AG08396 (cell line): Measurements from ENCODE around the gene RPRD1B.
"Not testable (repeated sequence)": the region's sequence is repeated elsewhere in the genome, so short reads cannot be mapped to it uniquely, and the experiment has no call there.

Experiments used
- DNase-seq: peaks from one replicate; pipeline ENCODE4 v3.0.0; 2012; ENCODE audit warnings: low spot score, mixed read lengths

Gene RPRD1B

GRCh38 chr20:38073307-38074071, 39.9 kb downstream of the RPRD1B start:
- peak; percentile 73 for DNase-seq

GRCh38 chr20:38075161-38075998, 41.8 kb downstream of the RPRD1B start:
- DNase-seq = no peak

- DNase-seq = no peak
Observed at GRCh38 chr20:38076548-38076947, 43.0 kb downstream of the RPRD1B start.

GRCh38 chr20:38078084-38078483, 44.5 kb downstream of the RPRD1B start:
- DNase-seq = no peak

GRCh38 chr20:38079353-38079752, 45.8 kb downstream of the RPRD1B start:
- no peak for DNase-seq

- DNase-seq = no peak
Observed at GRCh38 chr20:38081575-38081974, 48.0 kb downstream of the RPRD1B start.

- DNase-seq = no peak
Observed at GRCh38 chr20:38082894-38083293, 49.3 kb downstream of the RPRD1B start.

- no peak for DNase-seq
Observed at GRCh38 chr20:38083338-38084048, 49.9 kb downstream of the RPRD1B start.

- peak; percentile 64 for DNase-seq
Observed at GRCh38 chr20:38084425-38084951, 50.9 kb downstream of the RPRD1B start.

- no peak for DNase-seq
Observed at GRCh38 chr20:38085026-38085425, 51.5 kb downstream of the RPRD1B start.

- DNase-seq = no peak
Observed at GRCh38 chr20:38089500-38089899, 56.0 kb downstream of the RPRD1B start.

- no peak for DNase-seq
Observed at GRCh38 chr20:38090061-38090460, 56.5 kb downstream of the RPRD1B start.

GRCh38 chr20:38091441-38092216, 58.1 kb downstream of the RPRD1B start:
- DNase-seq = no peak

- no peak for DNase-seq
Observed at GRCh38 chr20:38092260-38092857, 58.8 kb downstream of the RPRD1B start.

- no peak for DNase-seq
Observed at GRCh38 chr20:38092915-38093314, 59.4 kb downstream of the RPRD1B start.

- no peak for DNase-seq
Observed at GRCh38 chr20:38093641-38094077, 60.1 kb downstream of the RPRD1B start.

- no peak for DNase-seq
Observed at GRCh38 chr20:38094373-38094891, 60.9 kb downstream of the RPRD1B start.

- no peak for DNase-seq
Observed at GRCh38 chr20:38095017-38095686, 61.6 kb downstream of the RPRD1B start.

- DNase-seq = no peak
Observed at GRCh38 chr20:38098952-38099351, 65.4 kb downstream of the RPRD1B start.

GRCh38 chr20:38102206-38102605, 68.7 kb downstream of the RPRD1B start:
- not testable (repeated sequence) for DNase-seq
